ENCODE results near the gene PACS2.

DNA sequence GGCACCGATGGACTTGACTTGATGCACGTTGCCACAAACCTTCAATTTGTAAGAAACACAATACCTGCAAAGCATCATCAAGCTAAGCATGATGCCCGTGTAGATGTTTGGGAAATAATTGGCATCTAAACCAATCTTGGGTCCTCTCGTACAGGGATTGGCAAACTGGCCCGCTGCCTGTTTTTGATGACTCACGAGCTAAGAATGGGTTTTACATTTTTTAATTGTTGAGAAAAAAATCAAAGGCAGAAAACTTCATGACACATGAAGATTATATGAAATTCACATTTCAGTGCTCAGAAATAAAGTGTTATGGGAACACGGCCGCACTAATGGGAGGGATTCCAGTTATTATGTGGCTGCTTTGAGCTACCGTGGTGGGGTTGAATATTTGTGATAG, 116.0 kb downstream of the PACS2 start:
- TF ChIP-seq, protein P1, sequence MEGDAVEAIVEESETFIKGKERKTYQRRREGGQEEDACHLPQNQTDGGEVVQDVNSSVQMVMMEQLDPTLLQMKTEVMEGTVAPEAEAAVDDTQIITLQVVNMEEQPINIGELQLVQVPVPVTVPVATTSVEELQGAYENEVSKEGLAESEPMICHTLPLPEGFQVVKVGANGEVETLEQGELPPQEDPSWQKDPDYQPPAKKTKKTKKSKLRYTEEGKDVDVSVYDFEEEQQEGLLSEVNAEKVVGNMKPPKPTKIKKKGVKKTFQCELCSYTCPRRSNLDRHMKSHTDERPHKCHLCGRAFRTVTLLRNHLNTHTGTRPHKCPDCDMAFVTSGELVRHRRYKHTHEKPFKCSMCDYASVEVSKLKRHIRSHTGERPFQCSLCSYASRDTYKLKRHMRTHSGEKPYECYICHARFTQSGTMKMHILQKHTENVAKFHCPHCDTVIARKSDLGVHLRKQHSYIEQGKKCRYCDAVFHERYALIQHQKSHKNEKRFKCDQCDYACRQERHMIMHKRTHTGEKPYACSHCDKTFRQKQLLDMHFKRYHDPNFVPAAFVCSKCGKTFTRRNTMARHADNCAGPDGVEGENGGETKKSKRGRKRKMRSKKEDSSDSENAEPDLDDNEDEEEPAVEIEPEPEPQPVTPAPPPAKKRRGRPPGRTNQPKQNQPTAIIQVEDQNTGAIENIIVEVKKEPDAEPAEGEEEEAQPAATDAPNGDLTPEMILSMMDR (IDR thresholded peaks at IDR 0.05; ENCODE audit: low read depth, low read length), result no peak
- TF ChIP-seq POLR2A (IDR thresholded peaks at IDR 0.05; ENCODE audit: extremely low read depth, insufficient read length), result no peak
- TF ChIP-seq, protein P2, sequence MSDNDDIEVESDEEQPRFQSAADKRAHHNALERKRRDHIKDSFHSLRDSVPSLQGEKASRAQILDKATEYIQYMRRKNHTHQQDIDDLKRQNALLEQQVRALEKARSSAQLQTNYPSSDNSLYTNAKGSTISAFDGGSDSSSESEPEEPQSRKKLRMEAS (IDR thresholded peaks at IDR 0.05; ENCODE audit: low read depth, low read length), result no peak
